Measurements from ENCODE around the gene FTH1.
"Not testable (repeated sequence)": the region's sequence is repeated elsewhere in the genome, so short reads cannot be mapped to it uniquely, and the experiment has no call there.

The FTH1 gene

DNA sequence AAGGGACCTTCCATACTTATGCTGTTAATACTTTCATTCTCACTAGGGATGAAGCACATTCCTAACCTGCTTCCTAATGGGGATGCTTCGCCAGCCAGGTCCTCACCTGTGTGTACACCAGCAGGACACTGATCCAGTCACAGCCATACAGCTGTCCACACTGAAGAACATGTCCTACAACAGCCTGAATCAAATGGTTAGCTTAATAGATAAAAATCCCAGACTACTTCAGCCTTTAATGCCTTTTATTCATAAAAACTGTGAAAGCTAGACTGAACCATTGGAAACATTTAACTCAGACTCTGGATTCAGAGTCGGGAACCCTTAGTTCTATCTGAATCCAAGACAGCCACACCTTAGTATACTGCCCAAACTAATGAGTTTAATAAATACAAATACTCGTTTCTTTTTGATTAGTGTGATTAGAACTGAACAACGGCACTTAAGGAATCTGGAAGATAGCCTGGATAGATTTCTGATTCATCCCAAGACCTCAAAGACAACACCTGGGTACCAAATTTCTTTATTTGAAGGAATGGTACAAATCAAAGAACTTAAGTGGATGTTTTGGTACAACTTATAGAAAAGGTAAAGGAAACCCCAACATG lies 3.3 kb downstream of the FTH1 start:
- no peak for DNase-seq (ENCODE audit: low read depth in 3 of 3)

GRCh38 chr11:61963282-61964057 lies 4.0 kb downstream of the FTH1 start:
- DNase-seq (ENCODE audit: low read depth in 3 of 3), result no peak

DNA sequence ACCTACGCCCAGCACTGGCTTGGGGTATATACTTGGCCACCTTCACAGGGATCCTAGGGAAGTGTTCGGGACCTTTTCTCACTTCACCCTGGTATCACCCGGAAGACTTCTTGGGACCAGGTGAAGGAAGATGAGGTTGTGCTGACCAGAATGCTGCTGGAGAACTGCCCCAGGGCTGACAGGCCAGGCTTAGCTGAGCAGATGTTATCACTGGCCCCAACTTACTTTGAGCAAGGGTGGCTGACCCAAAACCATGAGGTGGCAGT lies 4.5 kb downstream of the FTH1 start:
- DNase-seq (ENCODE audit: low read depth in 3 of 3), result no peak

- DNase-seq (ENCODE audit: low read depth in 3 of 3), result no peak
These were observed 5.0 kb downstream of the FTH1 start for GRCh38 chr11:61962213-61963015.

DNA sequence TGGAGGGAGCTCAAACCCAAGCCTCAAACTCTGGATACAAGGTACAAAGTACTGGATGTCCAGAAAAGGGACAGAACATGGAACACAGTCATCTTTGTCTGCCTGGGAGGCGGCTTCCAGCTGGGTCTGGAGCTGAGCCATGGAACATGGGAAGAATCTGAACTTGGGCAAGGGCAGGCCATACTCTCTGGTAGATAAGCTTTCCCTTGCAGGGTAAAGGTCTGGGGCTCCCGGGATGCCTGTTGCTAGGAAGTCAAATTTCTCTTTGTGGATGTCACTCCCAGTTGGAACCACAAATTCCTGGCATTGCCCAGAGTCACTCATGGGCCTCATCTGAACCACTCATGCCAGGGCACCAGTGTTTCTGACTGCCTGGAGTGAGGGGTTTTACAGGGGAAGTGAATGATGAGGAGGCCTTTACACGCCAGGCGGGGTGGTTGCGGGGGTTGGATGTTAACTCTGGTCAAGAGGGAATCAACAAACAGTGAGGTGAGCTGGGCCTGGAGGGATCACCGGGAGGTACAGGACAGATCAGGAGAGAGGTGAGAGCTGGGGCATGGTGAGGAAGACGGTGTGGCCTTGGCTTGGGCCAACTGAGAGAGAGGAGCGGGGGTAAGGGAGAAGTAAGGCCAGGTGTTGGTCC lies 5.7 kb downstream of the FTH1 start:
- DNase-seq (ENCODE audit: low read depth in 3 of 3), result no peak

- DNase-seq (ENCODE audit: low read depth in 3 of 3), result no peak
These were observed 6.9 kb downstream of the FTH1 start for GRCh38 chr11:61960532-61960931.

- DNase-seq (ENCODE audit: low read depth in 3 of 3), result no peak
These were observed 7.8 kb downstream of the FTH1 start for GRCh38 chr11:61959678-61960077.

GRCh38 chr11:61959114-61959513 lies 8.3 kb downstream of the FTH1 start:
- no peak for DNase-seq (ENCODE audit: low read depth in 3 of 3)

- DNase-seq (ENCODE audit: low read depth in 3 of 3), result no peak
These were observed 8.8 kb downstream of the FTH1 start for GRCh38 chr11:61958590-61958989.

DNA sequence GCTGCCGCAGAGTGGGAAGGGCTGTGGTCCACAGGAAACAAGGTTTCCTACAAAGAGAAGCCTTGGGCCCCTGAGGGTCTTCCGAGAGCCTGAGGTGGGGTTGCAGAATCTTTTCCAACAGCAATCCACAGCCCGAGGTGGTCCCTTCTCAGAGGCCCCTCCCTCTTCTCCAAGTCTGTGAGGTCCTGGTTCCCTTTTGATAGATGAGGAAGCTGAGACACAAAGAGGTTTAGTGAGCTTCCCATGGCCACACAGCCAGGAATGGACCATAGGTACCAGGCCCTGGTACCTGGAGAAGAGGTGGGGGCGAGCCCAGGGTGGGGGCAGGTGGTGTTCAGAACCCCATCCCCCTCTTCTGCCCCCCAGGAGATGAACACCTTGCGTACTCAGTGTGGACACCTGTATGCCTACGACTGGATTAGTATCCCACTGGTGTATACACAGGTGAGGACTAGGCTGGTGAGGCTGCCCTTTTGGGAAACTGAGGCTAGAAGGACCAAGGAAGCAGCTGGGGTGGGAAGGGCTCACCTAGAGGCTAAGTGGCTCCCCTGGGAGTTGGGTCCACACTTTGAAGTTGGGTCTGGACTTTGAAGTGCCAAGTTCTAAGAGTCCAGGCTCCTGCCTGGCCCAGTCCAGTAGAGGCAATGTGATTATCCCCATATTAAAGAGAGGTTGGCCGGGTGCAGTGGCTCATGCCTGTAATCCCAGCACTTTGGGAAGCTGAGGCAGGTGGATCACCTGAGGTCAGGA lies 10.2 kb downstream of the FTH1 start:
- DNase-seq (ENCODE audit: low read depth in 3 of 3), result no peak

- DNase-seq (ENCODE audit: low read depth in 3 of 3), result no peak
These were observed 11.0 kb downstream of the FTH1 start for GRCh38 chr11:61956191-61957020.

DNA sequence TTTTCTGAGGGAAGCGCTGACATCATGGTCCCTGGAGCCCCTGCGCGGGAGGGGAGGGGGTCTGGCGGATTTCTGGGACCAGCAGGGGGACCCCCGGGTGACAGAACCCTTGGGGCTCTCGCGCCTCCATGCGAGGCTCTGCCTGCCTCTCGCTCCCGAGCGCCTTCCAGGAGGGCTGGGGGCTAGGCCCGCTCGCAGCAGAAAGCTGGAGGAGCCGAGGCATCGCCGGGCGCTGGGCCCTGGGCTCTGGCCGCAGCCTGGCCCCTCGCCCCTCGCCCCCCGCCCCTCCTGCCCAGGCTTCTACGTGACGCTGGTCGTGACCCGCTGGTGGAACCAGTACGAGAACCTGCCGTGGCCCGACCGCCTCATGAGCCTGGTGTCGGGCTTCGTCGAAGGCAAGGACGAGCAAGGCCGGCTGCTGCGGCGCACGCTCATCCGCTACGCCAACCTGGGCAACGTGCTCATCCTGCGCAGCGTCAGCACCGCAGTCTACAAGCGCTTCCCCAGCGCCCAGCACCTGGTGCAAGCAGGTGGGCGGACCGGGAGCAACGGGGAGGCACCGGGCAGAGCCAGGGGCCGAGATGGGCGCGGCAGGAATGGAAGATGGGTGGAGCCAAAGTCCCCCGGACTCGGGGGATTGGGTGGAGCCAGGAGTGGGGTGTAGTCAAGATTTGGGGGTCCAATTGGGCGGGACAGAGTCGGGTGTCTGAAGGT lies 11.9 kb downstream of the FTH1 start:
- no peak for DNase-seq (ENCODE audit: low read depth in 3 of 3)

DNA sequence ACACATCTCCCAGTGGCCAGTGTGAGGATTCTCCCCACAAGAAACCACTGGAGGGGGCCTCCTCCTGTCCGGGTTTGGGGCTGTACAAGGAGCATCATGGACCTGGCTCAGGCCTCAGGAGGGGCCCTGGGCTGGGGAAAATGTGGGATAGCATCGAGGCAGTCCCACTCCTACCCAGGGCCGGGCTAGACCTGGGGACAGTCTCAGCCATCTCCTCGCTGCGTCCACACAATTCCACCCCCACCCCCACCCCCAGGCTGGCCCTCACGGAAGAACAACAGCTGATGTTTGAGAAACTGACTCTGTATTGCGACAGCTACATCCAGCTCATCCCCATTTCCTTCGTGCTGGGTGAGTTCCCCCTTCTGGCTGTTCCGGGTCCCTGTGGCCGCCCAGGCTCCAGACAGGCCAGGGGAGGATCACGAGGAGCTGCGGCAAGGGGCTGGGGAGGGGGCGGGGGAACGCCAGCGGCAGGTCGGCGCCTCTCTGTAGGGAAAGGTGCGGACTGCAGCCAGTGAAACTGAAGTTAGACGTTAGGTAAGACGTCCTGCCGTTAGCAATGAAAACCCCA lies 12.5 kb downstream of the FTH1 start:
- no peak for DNase-seq (ENCODE audit: low read depth in 3 of 3)

- DNase-seq (ENCODE audit: low read depth in 3 of 3), result no peak
These were observed 13.2 kb downstream of the FTH1 start for GRCh38 chr11:61954106-61954850.

- not testable (repeated sequence) for DNase-seq (ENCODE audit: low read depth in 3 of 3)
These were observed 13.8 kb downstream of the FTH1 start for GRCh38 chr11:61953632-61954031.

- no peak for DNase-seq (ENCODE audit: low read depth in 3 of 3)
These were observed 14.6 kb downstream of the FTH1 start for GRCh38 chr11:61952882-61953281.

GRCh38 chr11:61951484-61952135 lies 15.8 kb downstream of the FTH1 start:
- DNase-seq (ENCODE audit: low read depth in 3 of 3), result no peak

GRCh38 chr11:61950035-61950547 lies 17.3 kb downstream of the FTH1 start, which contains the start of gene BEST1:
TSS of gene BEST1 (plus strand) at chr11:61950351. CDS start at chr11:61951807, 1,456 bp downstream.
- no peak for DNase-seq (ENCODE audit: low read depth in 3 of 3)
